NCI-H146 (cell line): ENCODE results near the gene COL18A1.
"Not testable (repeated sequence)": the region's sequence is repeated elsewhere in the genome, so short reads cannot be mapped to it uniquely, and the experiment has no call there.

Source experiments
- DNase-seq: peaks from one replicate; lab custom pipeline; 2025; lab: John Stamatoyannopoulos, UW

COL18A1 gene

GRCh38 chr21:45367402-45368351 is 37.3 kb upstream of the COL18A1 start:
- no peak for DNase-seq

- not testable (repeated sequence) for DNase-seq
These were observed 35.9 kb upstream of the COL18A1 start for GRCh38 chr21:45369018-45369417.

GRCh38 chr21:45370575-45370974 is 34.4 kb upstream of the COL18A1 start:
- DNase-seq, result no peak

- no peak for DNase-seq
These were observed 33.9 kb upstream of the COL18A1 start for GRCh38 chr21:45371081-45371480.

GRCh38 chr21:45371655-45372054 is 33.3 kb upstream of the COL18A1 start:
- DNase-seq, result no peak

- no peak for DNase-seq
These were observed 32.1 kb upstream of the COL18A1 start for GRCh38 chr21:45372732-45373355.

GRCh38 chr21:45373991-45374816 is 30.8 kb upstream of the COL18A1 start:
- no peak for DNase-seq

GRCh38 chr21:45374826-45375455 is 30.0 kb upstream of the COL18A1 start:
- DNase-seq, result no peak

- no peak for DNase-seq
These were observed 28.3 kb upstream of the COL18A1 start for GRCh38 chr21:45376459-45377324.

GRCh38 chr21:45377325-45377709 is 27.6 kb upstream of the COL18A1 start:
- no peak for DNase-seq

GRCh38 chr21:45377866-45378257 is 27.1 kb upstream of the COL18A1 start:
- DNase-seq, result no peak

- no peak for DNase-seq
These were observed 26.6 kb upstream of the COL18A1 start for GRCh38 chr21:45378258-45378966.

- no peak for DNase-seq
These were observed 25.6 kb upstream of the COL18A1 start for GRCh38 chr21:45379171-45379900.

GRCh38 chr21:45379901-45380330 is 25.0 kb upstream of the COL18A1 start:
- DNase-seq, result no peak

GRCh38 chr21:45380566-45380965 is 24.4 kb upstream of the COL18A1 start:
- no peak for DNase-seq

- DNase-seq, result no peak
These were observed 23.8 kb upstream of the COL18A1 start for GRCh38 chr21:45381036-45381787.

- no peak for DNase-seq
These were observed 22.9 kb upstream of the COL18A1 start for GRCh38 chr21:45381865-45382696.

- DNase-seq, result no peak
These were observed 22.3 kb upstream of the COL18A1 start for GRCh38 chr21:45382697-45382997.
